Natural killer cell (primary cell): ENCODE measurements around the gene MAU2. TPM values are rescaled to one million over a fixed set of nuclear protein-coding genes. Genes with fewer than 3 reads are reported as not detected.

ENCODE experiments used
- ATAC-seq, 3 donors: fragments of 150-1000 bp in 2 of 3; fragments of 200-7000 bp in 1 of 3; cut with Tn5 transposase; 1 replicate in 1 of 3; 2 replicates in 2 of 3; pipeline ENCODE4 v1.10.0; 2021; ENCODE audit warnings: mild to moderate bottlenecking in 2 of 3, moderate library complexity in 2 of 3
- DNase-seq, 2 donors: peaks; one replicate each; pipeline versions ENCODE4 v3.0.0 to v3.0.0-alpha.2; 2013 to 2021; ENCODE audit warnings: mixed read lengths in 1 of 2
- H3K27ac ChIP-seq: one replicate; pipeline ENCODE4 v1.5.1; 2013; ENCODE audit warnings: mild to moderate bottlenecking, low read length
- H3K27me3 ChIP-seq: one replicate; pipeline ENCODE4 v1.6.1; 2013; ENCODE audit warnings: low read length; ENCODE audit not compliant: control insufficient read depth, insufficient read depth
- H3K36me3 ChIP-seq: one replicate; pipeline ENCODE4 v1.6.1; 2013; ENCODE audit warnings: low read length; ENCODE audit not compliant: control insufficient read depth, insufficient read depth
- H3K4me1 ChIP-seq: one replicate; pipeline ENCODE4 v1.6.1; 2013; ENCODE audit warnings: low read length; ENCODE audit not compliant: control insufficient read depth, insufficient read depth
- H3K4me3 ChIP-seq: one replicate; pipeline ENCODE4 v1.5.1; 2013; ENCODE audit warnings: low read length
- H3K9me3 ChIP-seq: one replicate; pipeline ENCODE4 v1.6.1; 2013; ENCODE audit warnings: low read length; ENCODE audit not compliant: control insufficient read depth, insufficient read depth
- H3K27ac Mint-ChIP-seq, 2 donors: one replicate each; pipeline ENCODE4 v1.8.0; 2022; ENCODE audit warnings: mild to moderate bottlenecking in 2 of 2, mixed read lengths in 2 of 2, moderate library complexity in 1 of 2
- H3K27me3 Mint-ChIP-seq, 2 donors: one replicate each; pipeline ENCODE4 v1.8.0; 2022; ENCODE audit warnings: low read depth in 2 of 2, mixed read lengths in 2 of 2
- H3K36me3 Mint-ChIP-seq: one replicate; pipeline ENCODE4 v1.8.0; 2022; ENCODE audit warnings: mixed read lengths
- H3K4me1 Mint-ChIP-seq, 2 donors: one replicate each; pipeline ENCODE4 v1.8.0; 2022; ENCODE audit warnings: mixed read lengths in 2 of 2
- H3K4me3 Mint-ChIP-seq: one replicate; pipeline ENCODE4 v1.8.0; 2022; ENCODE audit warnings: mild to moderate bottlenecking, moderate library complexity, mixed read lengths
- H3K9me3 Mint-ChIP-seq, 2 donors: one replicate each; pipeline ENCODE4 v1.8.0; 2022; ENCODE audit warnings: mixed read lengths in 2 of 2
- WGBS: methylation state at CpG from one replicate; pipeline ENCODE4 v1.1.7; 2013; ENCODE audit warnings: missing lambda C conversion rate; ENCODE audit not compliant: insufficient coverage; 5-methylcytosine and 5-hydroxymethylcytosine counted together
- intact Hi-C: fragments of 100-400 bp; cut with micrococcal nuclease; formaldehyde crosslinking; loops from one replicate; pipeline ENCODE4 v1.14.2; 2022
- total RNA-seq, 4 donors: library from RNA; stranded (reverse); fragments of 120-200 nt in 1 of 4; gene quantifications; one replicate each; pipeline versions ENCODE4 v1.2.3 to v1.2.4, GENCODE V29; 2013 to 2022
- TF ChIP-seq, protein P1 (sequence below): fragments of 200-600 bp; IDR thresholded peaks from one replicate; pipeline ENCODE4 v1.8.0; 2022; ENCODE audit warnings: antibody characterized with exemption

The MAU2 gene
- total RNA-seq, 3 donors from 2014 or later (not counting 1 experiment from before 2014, with no cell fraction given) = 144 to 164 (median 151) TPM

- H3K27ac Mint-ChIP-seq = no peak overlapping the region
- no peaks in the 10 kb centered on the region for H3K36me3 Mint-ChIP-seq
- intact Hi-C loops = no loop called here
- peaks cover 19% of the 10 kb centered on the region for H3K4me1 ChIP-seq
- peak overlapping the region; percentile 29 for H3K4me3 Mint-ChIP-seq
- no peak for DNase-seq
- no peaks in the 10 kb centered on the region for H3K36me3 ChIP-seq
- H3K27me3 ChIP-seq = no peaks in the 10 kb centered on the region
- no peak overlapping the region for H3K27ac ChIP-seq
- TF ChIP-seq, protein P1, sequence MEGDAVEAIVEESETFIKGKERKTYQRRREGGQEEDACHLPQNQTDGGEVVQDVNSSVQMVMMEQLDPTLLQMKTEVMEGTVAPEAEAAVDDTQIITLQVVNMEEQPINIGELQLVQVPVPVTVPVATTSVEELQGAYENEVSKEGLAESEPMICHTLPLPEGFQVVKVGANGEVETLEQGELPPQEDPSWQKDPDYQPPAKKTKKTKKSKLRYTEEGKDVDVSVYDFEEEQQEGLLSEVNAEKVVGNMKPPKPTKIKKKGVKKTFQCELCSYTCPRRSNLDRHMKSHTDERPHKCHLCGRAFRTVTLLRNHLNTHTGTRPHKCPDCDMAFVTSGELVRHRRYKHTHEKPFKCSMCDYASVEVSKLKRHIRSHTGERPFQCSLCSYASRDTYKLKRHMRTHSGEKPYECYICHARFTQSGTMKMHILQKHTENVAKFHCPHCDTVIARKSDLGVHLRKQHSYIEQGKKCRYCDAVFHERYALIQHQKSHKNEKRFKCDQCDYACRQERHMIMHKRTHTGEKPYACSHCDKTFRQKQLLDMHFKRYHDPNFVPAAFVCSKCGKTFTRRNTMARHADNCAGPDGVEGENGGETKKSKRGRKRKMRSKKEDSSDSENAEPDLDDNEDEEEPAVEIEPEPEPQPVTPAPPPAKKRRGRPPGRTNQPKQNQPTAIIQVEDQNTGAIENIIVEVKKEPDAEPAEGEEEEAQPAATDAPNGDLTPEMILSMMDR = no peak
- H3K9me3 ChIP-seq = no peaks in the 10 kb centered on the region
- H3K9me3 Mint-ChIP-seq = no peaks in the 10 kb centered on the region
- ATAC-seq = no peak
- H3K27me3 Mint-ChIP-seq = no peaks in the 10 kb centered on the region
- H3K4me3 ChIP-seq = no peak overlapping the region
- 95% methylated on average over 8 of the region's 8 CpGs for WGBS
- peaks cover 10 to 16% of the 10 kb centered on the region in 2 donors for H3K4me1 Mint-ChIP-seq
Measured at GRCh38 chr19:19382118-19382517, 61.5 kb downstream of the MAU2 start.

GRCh38 chr19:19384486-19384885 is 63.9 kb downstream of the MAU2 start:
- Histone ChIP-seq H3K36me3 (no peaks in the 10 kb centered on the region), H3K4me1 (peaks cover 42% of the 10 kb centered on the region), H3K27me3 (no peaks in the 10 kb centered on the region), H3K9me3 (no peaks in the 10 kb centered on the region), H3K4me3 (peak overlapping the region; percentile 58), H3K27ac (peak overlapping the region; percentile 90)
- Mint-ChIP-seq H3K27me3 (no peaks in the 10 kb centered on the region), H3K4me1 (peaks cover 34 to 39% of the 10 kb centered on the region in 2 donors), H3K4me3 (peak overlapping the region; percentile 89), H3K36me3 (no peaks in the 10 kb centered on the region), H3K9me3 (no peaks in the 10 kb centered on the region), H3K27ac (peak overlapping the region; percentile 98 to 100)
- DNase-seq (no peak), ATAC-seq (no peak)
- intact Hi-C loops = no loop called here
- TF ChIP-seq, protein P1 = no peak
- 88% methylated on average over 13 of the region's 13 CpGs for WGBS

DNA sequence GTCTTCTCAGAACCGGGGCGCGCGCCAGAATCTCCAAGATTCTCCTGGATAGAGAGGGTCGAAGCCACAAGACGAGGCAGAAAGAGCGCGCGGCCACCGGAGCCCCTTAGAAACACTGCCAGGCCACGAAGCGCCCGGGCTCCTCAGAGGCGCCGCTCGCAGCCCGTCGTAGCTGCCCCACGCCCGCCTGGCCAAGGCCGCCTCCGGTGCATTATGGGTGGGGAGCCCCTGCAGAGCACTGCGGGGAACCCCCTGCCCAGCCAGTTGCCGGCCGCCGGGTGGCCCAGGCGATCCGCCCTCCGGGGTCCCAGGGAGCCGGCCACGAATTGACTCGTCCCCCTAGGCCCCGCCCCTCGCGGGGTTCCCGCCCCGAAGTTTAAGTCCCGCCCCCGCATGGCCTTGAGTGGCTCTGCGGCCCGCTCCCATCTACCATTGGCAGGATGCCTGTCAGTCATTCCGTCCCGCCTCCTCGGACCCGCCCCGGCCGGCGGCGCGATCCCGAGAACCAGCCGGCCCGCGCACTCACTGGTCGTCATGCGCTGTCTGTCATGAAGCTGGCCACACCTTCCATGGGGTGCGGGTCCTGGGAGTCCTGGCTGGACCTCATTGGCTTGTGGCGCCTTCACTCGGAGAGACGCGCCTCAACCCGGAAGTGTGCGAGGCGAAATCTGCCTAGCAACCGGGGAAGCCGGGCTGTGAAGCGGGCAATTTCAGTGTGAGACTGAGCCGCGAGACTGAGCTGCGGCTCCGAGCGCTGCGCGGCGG is 64.7 kb downstream of the MAU2 start:
- H3K9me3 Mint-ChIP-seq = no peaks in the 10 kb centered on the region

More for the DNA sequence above, 64.7 kb downstream of the MAU2 start:
- Histone ChIP-seq H3K27ac (peak overlapping the region; percentile 90), H3K27me3 (no peaks in the 10 kb centered on the region), H3K4me3 (peak overlapping the region; percentile 58), H3K4me1 (peaks cover 46% of the 10 kb centered on the region), H3K9me3 (no peaks in the 10 kb centered on the region), H3K36me3 (no peaks in the 10 kb centered on the region)
- ATAC-seq (peak; percentile 83 to 94 (median 85)), DNase-seq (peak; percentile 99)
- Mint-ChIP-seq H3K27ac (peak overlapping the region; percentile 98 to 100), H3K4me1 (peaks cover 42 to 48% of the 10 kb centered on the region in 2 donors), H3K4me3 (peak overlapping the region; percentile 89), H3K36me3 (no peaks in the 10 kb centered on the region), H3K27me3 (no peaks in the 10 kb centered on the region)
- TF ChIP-seq, protein P1 = no peak
- WGBS = under 1% methylated on average over 75 of the region's 75 CpGs
- intact Hi-C loops = loop anchor here (1.0 to 5.0 kb wide), 3 partner anchors 20 to 104 kb away; partner anchors contain the start of gene GATAD2A
